Upper lobe of left lung (tissue), 6 donors: Measurements from ENCODE around the gene PPP6R1. TPM values are rescaled to one million over a fixed set of nuclear protein-coding genes. Genes with fewer than 3 reads are reported as not detected.

ENCODE experiments used
- ATAC-seq, 2 donors: fragments of 200-7000 bp; cut with Tn5 transposase; one replicate each; pipeline ENCODE4 v1.9.1; 2022; ENCODE audit warnings: mild to moderate bottlenecking in 2 of 2, moderate library complexity in 2 of 2; ENCODE audit not compliant: low FRiP score in 2 of 2
- DNase-seq, 2 donors: peaks; one replicate each; pipeline ENCODE4 v3.0.0-alpha.2; 2019 to 2020
- H3K27ac ChIP-seq, 4 donors: fragments of 200-600 bp; sonication (generic); one replicate each; pipeline ENCODE4 v1.5.1; 2016 to 2019
- H3K27me3 ChIP-seq, 4 donors: fragments of 200-600 bp; sonication (generic); one replicate each; pipeline ENCODE4 v1.5.1; 2017 to 2019
- H3K36me3 ChIP-seq, 4 donors: fragments of 200-600 bp; sonication (generic); one replicate each; pipeline ENCODE4 v1.5.1; 2016 to 2019
- H3K4me1 ChIP-seq, 4 donors: fragments of 200-600 bp; sonication (generic); one replicate each; pipeline ENCODE4 v1.5.1; 2018 to 2019
- H3K4me3 ChIP-seq, 4 donors: fragments of 200-600 bp; sonication (generic); one replicate each; pipeline ENCODE4 v1.5.1; 2017 to 2019; ENCODE audit warnings: mild to moderate bottlenecking in 2 of 4, moderate library complexity in 1 of 4
- H3K9me3 ChIP-seq, 4 donors: fragments of 200-600 bp; sonication (generic); one replicate each; pipeline ENCODE4 v1.5.1; 2018 to 2019
- EP300 ChIP-seq, 4 donors: sonication (generic); formaldehyde crosslinking; IDR thresholded peaks; one replicate each; pipeline ENCODE4 v1.5.1; 2017; ENCODE audit warnings: antibody characterized with exemption in 4 of 4, control low read depth in 2 of 4
- POLR2A ChIP-seq, 4 donors: fragments of 450-650 bp; IDR thresholded peaks; one replicate each; pipeline ENCODE4 v1.5.1; 2016 to 2017; ENCODE audit warnings: antibody characterized with exemption in 4 of 4, mild to moderate bottlenecking in 2 of 4
- POLR2AphosphoS5 ChIP-seq, 2 donors: sonication (generic); formaldehyde crosslinking; IDR thresholded peaks; one replicate each; pipeline ENCODE4 v1.5.1; 2017; ENCODE audit warnings: antibody characterized with exemption in 2 of 2
- WGBS, 2 donors: methylation state at CpG; one replicate each; pipeline ENCODE4 v1.1.5; 2017 to 2018; 5-methylcytosine and 5-hydroxymethylcytosine counted together
- total RNA-seq, 6 donors: library from RNA; depleted of rRNA in 4 of 6; stranded (reverse); fragments of >200 nt in 4 of 6; gene quantifications; one replicate each; pipeline versions ENCODE4 v1.1.0 to v1.2.1, GENCODE V29; 2016 to 2021
- TF ChIP-seq, protein P1 (sequence below), 6 experiments: fragments of 450-650 bp in 4 of 6; fragments of 200-600 bp in 2 of 6; sonication (generic) in 2 of 6; IDR thresholded peaks; one replicate each; pipeline ENCODE4 v1.5.1; 2016 to 2019; ENCODE audit warnings: antibody characterized with exemption in 6 of 6
- donor health status: DM: no; HTN: no; CAD: no; lungs with moderate emphysema.
- donor health status: DM: no; HTN: yes; CAD: no; lungs with severe emphysema.

The PPP6R1 gene
- total RNA-seq, 6 donors from 2014 or later, result 49.0 to 104 (median 76.7) TPM

DNA sequence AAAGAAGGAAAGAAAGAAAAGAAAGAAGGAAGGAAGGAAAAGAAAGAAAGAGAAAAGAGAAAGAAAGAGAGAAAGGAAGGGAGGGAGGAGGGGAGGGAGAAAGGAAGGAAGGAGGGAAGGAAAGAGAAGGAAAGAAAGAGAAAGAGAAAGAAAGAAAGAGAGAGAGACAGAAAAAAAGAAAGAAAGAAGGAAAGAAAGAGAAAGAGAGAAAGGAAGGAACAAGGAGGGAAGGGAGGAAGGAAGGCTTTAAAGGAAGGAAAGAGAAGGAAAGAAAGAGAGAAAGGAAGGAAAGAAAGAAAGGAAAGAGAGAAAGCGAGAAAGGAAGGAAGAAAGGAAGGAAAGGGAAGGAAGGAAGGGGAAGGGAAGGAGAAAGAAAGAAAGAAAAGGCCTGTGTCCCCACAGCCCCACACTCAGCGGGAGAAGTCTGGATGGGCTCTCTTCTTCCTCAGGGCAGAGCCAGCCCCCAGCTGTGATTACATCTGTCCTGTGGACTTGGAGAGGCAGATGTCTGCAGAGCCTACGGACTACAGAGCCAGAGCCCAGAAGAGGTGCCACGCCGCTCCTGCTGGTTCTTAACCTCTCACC is 59.1 kb downstream of the PPP6R1 start:
- 52 to 61% methylated on average over 5 of the region's 5 CpGs for WGBS, 2 donors
- H3K4me1 ChIP-seq, result no peaks in the 10 kb centered on the region
- TF ChIP-seq EP300 (IDR thresholded peaks at IDR 0.05), result no peak
- TF ChIP-seq, protein P1, sequence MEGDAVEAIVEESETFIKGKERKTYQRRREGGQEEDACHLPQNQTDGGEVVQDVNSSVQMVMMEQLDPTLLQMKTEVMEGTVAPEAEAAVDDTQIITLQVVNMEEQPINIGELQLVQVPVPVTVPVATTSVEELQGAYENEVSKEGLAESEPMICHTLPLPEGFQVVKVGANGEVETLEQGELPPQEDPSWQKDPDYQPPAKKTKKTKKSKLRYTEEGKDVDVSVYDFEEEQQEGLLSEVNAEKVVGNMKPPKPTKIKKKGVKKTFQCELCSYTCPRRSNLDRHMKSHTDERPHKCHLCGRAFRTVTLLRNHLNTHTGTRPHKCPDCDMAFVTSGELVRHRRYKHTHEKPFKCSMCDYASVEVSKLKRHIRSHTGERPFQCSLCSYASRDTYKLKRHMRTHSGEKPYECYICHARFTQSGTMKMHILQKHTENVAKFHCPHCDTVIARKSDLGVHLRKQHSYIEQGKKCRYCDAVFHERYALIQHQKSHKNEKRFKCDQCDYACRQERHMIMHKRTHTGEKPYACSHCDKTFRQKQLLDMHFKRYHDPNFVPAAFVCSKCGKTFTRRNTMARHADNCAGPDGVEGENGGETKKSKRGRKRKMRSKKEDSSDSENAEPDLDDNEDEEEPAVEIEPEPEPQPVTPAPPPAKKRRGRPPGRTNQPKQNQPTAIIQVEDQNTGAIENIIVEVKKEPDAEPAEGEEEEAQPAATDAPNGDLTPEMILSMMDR (IDR thresholded peaks at IDR 0.05), result no peak
- no peak for TF ChIP-seq POLR2A (IDR thresholded peaks at IDR 0.05)
- no peak for TF ChIP-seq POLR2AphosphoS5 (IDR thresholded peaks at IDR 0.05)
- H3K27me3 ChIP-seq, result no peaks in the 10 kb centered on the region
- no peak overlapping the region for H3K4me3 ChIP-seq
- H3K27ac ChIP-seq, result no peak overlapping the region
- no peaks in the 10 kb centered on the region for H3K9me3 ChIP-seq
- ATAC-seq (no peak), DNase-seq (no peak)
- no peaks in the 10 kb centered on the region for H3K36me3 ChIP-seq

DNA sequence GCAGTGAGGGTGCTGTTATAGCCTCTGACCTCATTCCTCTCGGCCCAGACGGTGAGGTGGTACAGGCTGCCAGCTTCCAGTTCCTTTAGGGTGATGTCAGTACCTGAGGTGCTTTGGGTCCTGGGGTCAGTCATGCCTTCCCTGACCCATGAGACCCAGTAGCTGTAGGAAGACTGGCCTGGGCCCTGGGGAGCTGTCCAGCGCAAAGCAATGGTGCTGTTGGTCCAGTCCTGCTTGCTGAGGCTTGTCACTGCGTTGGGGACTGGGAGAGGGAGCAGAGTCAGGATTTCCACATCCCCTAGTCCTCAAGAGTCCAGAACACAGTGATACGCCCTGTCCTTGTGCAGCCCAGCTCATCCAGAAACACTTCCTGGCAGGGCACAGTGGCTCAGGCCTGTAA is 60.2 kb downstream of the PPP6R1 start:
- no peak overlapping the region for H3K4me3 ChIP-seq
- H3K9me3 ChIP-seq, result no peaks in the 10 kb centered on the region
- no peaks in the 10 kb centered on the region for H3K36me3 ChIP-seq
- DNase-seq (no peak), ATAC-seq (no peak)
- no peaks in the 10 kb centered on the region for H3K27me3 ChIP-seq
- TF ChIP-seq POLR2A (IDR thresholded peaks at IDR 0.05), result no peak
- TF ChIP-seq, protein P1 (IDR thresholded peaks at IDR 0.05), result no peak
- no peak for TF ChIP-seq POLR2AphosphoS5 (IDR thresholded peaks at IDR 0.05)
- TF ChIP-seq EP300 (IDR thresholded peaks at IDR 0.05), result no peak
- 49 to 59% methylated on average over 5 of the region's 5 CpGs for WGBS, 2 donors
- no peak overlapping the region for H3K27ac ChIP-seq
- no peaks in the 10 kb centered on the region for H3K4me1 ChIP-seq

DNA sequence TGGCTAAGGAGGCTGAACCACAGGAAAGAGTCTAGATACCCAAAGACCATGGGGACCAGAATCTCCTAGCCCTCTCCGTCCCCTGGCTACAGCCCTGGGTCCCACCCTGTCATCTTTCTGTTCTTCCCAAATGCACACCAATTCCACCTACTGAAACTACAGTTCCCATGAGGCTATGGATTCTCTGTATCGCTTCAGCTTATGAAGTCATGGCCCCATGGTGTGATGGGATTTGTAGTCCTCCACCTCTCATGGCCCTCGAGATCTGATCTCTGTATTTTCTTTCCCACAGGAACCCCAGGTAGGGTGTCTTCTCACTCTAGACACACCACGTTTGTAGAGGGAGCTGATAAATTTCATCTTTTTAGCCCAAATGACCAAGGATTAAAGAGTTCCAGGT is 61.3 kb downstream of the PPP6R1 start:
- TF ChIP-seq, protein P1 (IDR thresholded peaks at IDR 0.05), result no peak
- no peak for TF ChIP-seq POLR2A (IDR thresholded peaks at IDR 0.05)
- TF ChIP-seq POLR2AphosphoS5 (IDR thresholded peaks at IDR 0.05), result no peak
- TF ChIP-seq EP300 (IDR thresholded peaks at IDR 0.05), result no peak
- ATAC-seq, result peak in 1 of 2 donors; percentile 33
- no peak overlapping the region for H3K27ac ChIP-seq
- H3K4me3 ChIP-seq, result no peak overlapping the region
- no peaks in the 10 kb centered on the region for H3K4me1 ChIP-seq
- WGBS, 2 donors, result 52 to 53% methylated on average over 4 of the region's 4 CpGs
- H3K27me3 ChIP-seq, result no peaks in the 10 kb centered on the region
- no peaks in the 10 kb centered on the region for H3K36me3 ChIP-seq
- no peak for DNase-seq
- no peaks in the 10 kb centered on the region for H3K9me3 ChIP-seq

DNA sequence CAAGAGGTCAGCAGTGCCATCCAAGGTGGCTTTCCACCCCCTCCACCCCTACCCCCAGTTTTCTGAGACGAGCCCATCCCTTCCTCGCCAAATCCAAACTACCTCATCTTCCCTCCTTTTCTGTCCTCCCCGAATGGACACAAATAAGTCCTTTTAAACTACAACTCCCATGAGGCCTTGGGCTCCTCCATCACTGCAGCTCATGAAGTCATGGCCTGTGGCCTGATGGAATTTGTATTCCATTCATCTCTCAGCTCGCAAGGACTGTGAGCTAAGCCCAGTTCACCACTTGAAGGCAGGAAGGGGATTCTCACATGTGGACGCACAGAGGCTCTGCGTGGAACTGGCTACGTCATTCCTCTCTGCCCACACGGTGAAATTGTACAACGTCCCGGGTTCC is 62.0 kb downstream of the PPP6R1 start:
- DNase-seq (no peak), ATAC-seq (no peak)
- no peaks in the 10 kb centered on the region for H3K27me3 ChIP-seq
- no peak overlapping the region for H3K4me3 ChIP-seq
- no peak for TF ChIP-seq POLR2AphosphoS5 (IDR thresholded peaks at IDR 0.05)
- TF ChIP-seq POLR2A (IDR thresholded peaks at IDR 0.05), result no peak
- TF ChIP-seq, protein P1 (IDR thresholded peaks at IDR 0.05), result no peak
- no peak for TF ChIP-seq EP300 (IDR thresholded peaks at IDR 0.05)
- no peaks in the 10 kb centered on the region for H3K9me3 ChIP-seq
- WGBS, 2 donors, result 82% methylated on average over 10 of the region's 10 CpGs
- no peaks in the 10 kb centered on the region for H3K4me1 ChIP-seq
- no peak overlapping the region for H3K27ac ChIP-seq
- no peaks in the 10 kb centered on the region for H3K36me3 ChIP-seq

DNA sequence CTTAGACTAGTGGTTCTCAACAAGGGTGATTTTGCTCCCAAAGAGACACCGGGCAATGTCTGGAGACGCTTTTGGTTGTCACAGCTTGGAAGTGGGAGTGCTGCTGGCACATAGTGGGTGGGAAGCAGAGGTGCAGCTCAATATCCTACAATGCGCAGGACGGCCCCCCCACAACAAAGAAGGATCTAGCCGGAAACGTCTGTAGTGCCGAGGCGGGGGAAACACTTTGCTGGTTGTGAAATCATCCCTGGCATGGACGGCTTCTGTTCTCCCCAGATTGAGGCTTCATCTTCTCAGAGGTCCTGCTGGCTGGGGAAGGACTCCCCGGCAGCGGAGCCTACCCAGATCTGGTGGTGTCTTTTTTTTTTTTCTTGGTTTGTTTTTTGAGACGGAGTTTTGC is 65.3 kb downstream of the PPP6R1 start:
- ATAC-seq (no peak), DNase-seq (no peak)
- H3K27ac ChIP-seq, result no peak overlapping the region
- peaks cover 0 to 4% (median 0%) of the 10 kb centered on the region in 4 donors for H3K4me1 ChIP-seq
- TF ChIP-seq, protein P1 (IDR thresholded peaks at IDR 0.05), result no peak
- TF ChIP-seq EP300 (IDR thresholded peaks at IDR 0.05), result no peak
- TF ChIP-seq POLR2AphosphoS5 (IDR thresholded peaks at IDR 0.05), result no peak
- no peak for TF ChIP-seq POLR2A (IDR thresholded peaks at IDR 0.05)
- H3K4me3 ChIP-seq, result no peak overlapping the region
- WGBS, 2 donors, result 67 to 70% methylated on average over 12 of the region's 12 CpGs
- H3K9me3 ChIP-seq, result no peaks in the 10 kb centered on the region
- no peaks in the 10 kb centered on the region for H3K27me3 ChIP-seq
- no peaks in the 10 kb centered on the region for H3K36me3 ChIP-seq
